HepG2 (cell line): ENCODE data around the gene RCAN2. TPM values are rescaled to one million over a fixed set of nuclear protein-coding genes. Genes with fewer than 3 reads are reported as not detected.

Experiments used
- ATAC-seq: fragments of 200-7000 bp; cut with Tn5 transposase; 3 replicates; pipeline ENCODE4 v1.9.1; 2020; ENCODE audit warnings: mild to moderate bottlenecking, moderate library complexity
- BruUV-seq: library from RNA; stranded (reverse); fragments of 400-500 nt; replicated peaks from 2 replicates; lab custom pipeline; 2021; lab: Mats Ljungman, UMichigan
- CTCF ChIA-PET: fragments of 300-600 bp; formaldehyde crosslinking; extraction: SDS; loops from one replicate; lab custom pipeline; 2021; ENCODE audit warnings: low total read pairs, inconsistent platforms, low intra/inter-chr PET ratio; lab: Yijun Ruan, JAX
- POLR2A ChIA-PET: fragments of 350-600 bp; sonication (Branson Sonifier 250); formaldehyde crosslinking; loops from one replicate; lab custom pipeline; 2020; ENCODE audit warnings: antibody characterized with exemption, inconsistent platforms; lab: Yijun Ruan, JAX
- DNase-seq: peaks from one replicate; pipeline ENCODE4 v3.0.0-alpha.2; 2015; ENCODE audit warnings: low spot score
- FAIRE-seq: peaks from 3 replicates; lab custom pipeline; 2011; peaks lifted over from hg19 to GRCh38; lab: Jason Lieb, UNC
- H2AFZ ChIP-seq: one replicate; pipeline ENCODE4 v1.6.1; 2011; ENCODE audit warnings: low read length, inconsistent platforms
- H3K27ac ChIP-seq: fragments of 300-600 bp; 3 replicates; pipeline ENCODE4 v1.8.0; 2011; ENCODE audit warnings: mixed run types, mild to moderate bottlenecking, mixed read lengths, low read length, inconsistent platforms; ENCODE audit not compliant: insufficient read depth; ENCODE audit errors: extremely low read length
- H3K27me3 ChIP-seq, 2 experiments: fragments of 200-600 bp in 1 of 2; 2 replicates in 1 of 2; 3 replicates in 1 of 2; pipeline versions ENCODE4 v1.6.0 to v1.8.0; 2011; ENCODE audit warnings: low read length in 2 of 2, mild to moderate bottlenecking in 2 of 2, moderate library complexity in 2 of 2, inconsistent platforms in 1 of 2; ENCODE audit not compliant: insufficient read depth in 2 of 2, control insufficient read depth in 1 of 2
- H3K36me3 ChIP-seq, 2 experiments: fragments of 200-600 bp in 1 of 2; replicated peaks in 1 of 2; 2 replicates in 1 of 2; 3 replicates in 1 of 2; pipeline versions ENCODE4 v1.5.1 to v1.8.0; 2011; ENCODE audit warnings: low read length in 2 of 2, inconsistent platforms in 1 of 2; ENCODE audit not compliant: insufficient read depth in 2 of 2, control insufficient read depth in 1 of 2
- H3K4me1 ChIP-seq: 2 replicates; pipeline ENCODE4 v1.5.1; 2012; ENCODE audit warnings: low read length, inconsistent platforms; ENCODE audit not compliant: insufficient read depth
- H3K4me2 ChIP-seq: 2 replicates; pipeline ENCODE4 v1.6.0; 2011; ENCODE audit warnings: low read depth, low read length, inconsistent platforms
- H3K4me3 ChIP-seq, 3 experiments: fragments of 200-600 bp in 1 of 3; sonication (generic), shearing (Covaris generic) in 1 of 3; replicated peaks in 1 of 3; 2 replicates each; pipeline ENCODE4 v1.5.1; 2011 to 2016; ENCODE audit warnings: low read length in 3 of 3, inconsistent platforms in 2 of 3, low read depth in 2 of 3, mild to moderate bottlenecking in 2 of 3, control low read depth in 1 of 3, mixed read lengths in 1 of 3; ENCODE audit not compliant: insufficient read depth in 1 of 3
- H3K79me2 ChIP-seq: one replicate; pipeline ENCODE4 v1.6.1; 2011; ENCODE audit warnings: low read length, inconsistent platforms; ENCODE audit not compliant: insufficient read depth
- H3K9ac ChIP-seq: 2 replicates; pipeline ENCODE4 v1.6.0; 2011; ENCODE audit warnings: mild to moderate bottlenecking, low read depth, low read length, inconsistent platforms; ENCODE audit not compliant: insufficient read depth
- H3K9me3 ChIP-seq: 2 replicates; pipeline ENCODE4 v1.5.1; 2012; ENCODE audit warnings: mild to moderate bottlenecking, low read length
- H4K20me1 ChIP-seq: 2 replicates; pipeline ENCODE4 v1.6.0; 2011; ENCODE audit warnings: inconsistent platforms, mild to moderate bottlenecking, low read length, moderate library complexity; ENCODE audit not compliant: insufficient read depth
- MAZ ChIP-seq, 2 experiments: sonication (generic) in 1 of 2; formaldehyde crosslinking in 1 of 2; IDR thresholded peaks; 2 replicates each; pipeline versions ENCODE4 v1.5.0 to v1.6.1; 2012 to 2020; ENCODE audit warnings: low read depth in 2 of 2, mild to moderate bottlenecking in 2 of 2, borderline replicate concordance in 1 of 2, improper control_type of control experiment in 1 of 2, low read length in 1 of 2, missing genetic modification reagents in 1 of 2, moderate library complexity in 1 of 2
- MEIS1 ChIP-seq: sonication (generic); formaldehyde crosslinking; IDR thresholded peaks from 2 replicates; pipeline ENCODE4 v1.9.0; 2021; ENCODE audit warnings: mild to moderate bottlenecking, missing genetic modification reagents, moderate library complexity, borderline replicate concordance
- MLLT10 ChIP-seq: sonication (generic); formaldehyde crosslinking; IDR thresholded peaks from 2 replicates; pipeline ENCODE4 v1.4.0; 2020; ENCODE audit warnings: missing genetic modification reagents
- PAWR ChIP-seq: sonication (generic); formaldehyde crosslinking; IDR thresholded peaks from 2 replicates; pipeline ENCODE4 v1.4.0; 2020; ENCODE audit warnings: missing genetic modification reagents, mild to moderate bottlenecking, borderline replicate concordance
- ZNF253 ChIP-seq: sonication (generic); formaldehyde crosslinking; IDR thresholded peaks from 2 replicates; pipeline ENCODE4 v1.8.0; 2022; ENCODE audit warnings: mild to moderate bottlenecking, missing genetic modification reagents, borderline replicate concordance
- ZNF33B ChIP-seq: sonication (generic); formaldehyde crosslinking; IDR thresholded peaks from 2 replicates; pipeline ENCODE4 v1.5.1; 2020; ENCODE audit warnings: mild to moderate bottlenecking, missing genetic modification reagents
- WGBS: methylation state at CpG from one replicate; pipeline ENCODE4 v1.1.6; 2017; ENCODE audit warnings: low lambda C conversion rate; 5-methylcytosine and 5-hydroxymethylcytosine counted together
- in situ Hi-C: cut with HindIII; loops from 2 replicates; pipeline ENCODE4 v1.10.0; 2017; ENCODE audit warnings: low pct_unique_long_range_greater_than_20kb; ENCODE audit not compliant: extremely low pct_ligation_motif_present
- intact Hi-C: fragments of 100-400 bp; cut with micrococcal nuclease; formaldehyde crosslinking; loops from one replicate; pipeline ENCODE4 v1.10.0; 2022; ENCODE audit not compliant: unreplicated experiment
- polyA plus RNA-seq, 8 experiments: library from polyadenylated mRNA; depleted of rRNA in 3 of 8; stranded (reverse) in 7 of 8; unstranded in 1 of 8; fragments of >200 nt; fragmentation: Illumina TruSeq in 4 of 8; extraction: Trizol in 4 of 8; gene quantifications; 2 replicates each; pipeline versions ENCODE4 v1.2.1 to v1.2.3, GENCODE V29; 2011 to 2016; ENCODE audit warnings: low read depth in 4 of 8, missing spikeins in 1 of 8, mixed read lengths in 1 of 8; ENCODE audit not compliant: insufficient read depth in 1 of 8
- total RNA-seq, 5 experiments: library from RNA; depleted of rRNA; stranded (reverse); fragments of >200 nt; fragmentation: Illumina TruSeq; extraction: Trizol; gene quantifications; 2 replicates each; pipeline ENCODE4 v1.2.3, GENCODE V29; 2016; ENCODE audit warnings: low read depth in 1 of 5
- TF ChIP-seq, protein P1 (sequence below): sonication (generic); formaldehyde crosslinking; conservative IDR thresholded peaks from 2 replicates; pipeline ENCODE4 v1.4.0; 2020; ENCODE audit warnings: missing genetic modification reagents
- TF ChIP-seq, protein P2 (sequence below): sonication (generic); formaldehyde crosslinking; IDR thresholded peaks from 2 replicates; pipeline ENCODE4 v1.4.0; 2020; ENCODE audit warnings: low read depth, mild to moderate bottlenecking, missing genetic modification reagents

Gene RCAN2
- total and polyA plus RNA-seq, 2 of the 13 experiments (the other 11 are each of a cell fraction or from before 2014, with no cell fraction given), result not detected

DNA sequence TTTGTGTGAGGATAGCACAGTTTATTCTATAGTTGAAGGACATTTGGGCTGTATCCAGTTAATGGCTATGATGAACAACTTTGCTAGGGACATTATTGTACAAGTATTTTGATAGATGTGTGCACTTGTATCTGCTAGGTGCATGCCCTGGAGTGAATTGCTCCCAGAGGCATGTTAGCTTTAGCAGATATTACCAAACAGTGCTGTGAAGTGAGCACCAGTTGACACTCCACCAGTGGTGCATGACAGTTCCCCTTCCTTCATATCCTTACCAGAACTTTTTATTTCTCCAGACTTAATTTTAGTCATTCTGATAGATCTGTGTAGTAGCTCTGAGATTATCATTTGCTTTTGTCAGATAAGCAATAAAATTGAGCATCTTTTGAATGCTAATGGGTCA lies 271.6 kb downstream of the RCAN2 start (continued):
- no peak for TF ChIP-seq MAZ (IDR thresholded peaks at IDR 0.05; ENCODE audit: borderline replicate concordance, low read depth, low read length)
- TF ChIP-seq MAZ (CRISPR knock-in tag; IDR thresholded peaks at IDR 0.05; ENCODE audit: low read depth), result no peak
- TF ChIP-seq MLLT10, result no peak
- TF ChIP-seq, protein P1, sequence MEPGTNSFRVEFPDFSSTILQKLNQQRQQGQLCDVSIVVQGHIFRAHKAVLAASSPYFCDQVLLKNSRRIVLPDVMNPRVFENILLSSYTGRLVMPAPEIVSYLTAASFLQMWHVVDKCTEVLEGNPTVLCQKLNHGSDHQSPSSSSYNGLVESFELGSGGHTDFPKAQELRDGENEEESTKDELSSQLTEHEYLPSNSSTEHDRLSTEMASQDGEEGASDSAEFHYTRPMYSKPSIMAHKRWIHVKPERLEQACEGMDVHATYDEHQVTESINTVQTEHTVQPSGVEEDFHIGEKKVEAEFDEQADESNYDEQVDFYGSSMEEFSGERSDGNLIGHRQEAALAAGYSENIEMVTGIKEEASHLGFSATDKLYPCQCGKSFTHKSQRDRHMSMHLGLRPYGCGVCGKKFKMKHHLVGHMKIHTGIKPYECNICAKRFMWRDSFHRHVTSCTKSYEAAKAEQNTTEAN (CRISPR knock-in tag), result no peak
- TF ChIP-seq, all 625 proteins: peak for 0

DNA sequence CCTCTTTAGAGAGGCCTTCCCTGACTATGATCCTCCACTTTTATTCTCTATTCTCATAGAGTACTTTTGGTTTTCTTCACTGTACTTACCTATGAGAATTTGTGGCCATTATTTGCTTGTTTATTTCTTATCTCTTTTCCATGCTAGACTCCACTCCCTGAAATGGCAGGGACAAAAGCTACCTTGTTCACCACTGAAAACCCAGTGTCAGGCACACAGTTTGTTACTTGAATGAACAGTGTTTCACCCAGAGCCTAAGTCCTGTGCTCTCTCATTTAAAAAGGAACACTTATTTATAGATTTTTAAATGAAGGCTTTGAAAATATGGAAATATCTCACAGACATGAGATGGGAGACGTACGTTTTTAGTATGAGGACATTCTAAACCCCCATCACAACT lies 272.8 kb downstream of the RCAN2 start:
- WGBS, result 2% methylated on average over 2 of the region's 2 CpGs
- H3K4me2 ChIP-seq, result no peak overlapping the region
- BruUV-seq, result no TSS peak
- intact Hi-C loops (no loop called here), in situ Hi-C loops (loop anchor here (10.0 to 25.0 kb wide), 2 partner anchors 416 to 769 kb away; no protein-coding TSS in a partner anchor)
- no peak for DNase-seq
- CTCF ChIA-PET, result no interaction called here
- H3K36me3 ChIP-seq, result no peaks in the 10 kb centered on the region
- no peak overlapping the region for H3K4me3 ChIP-seq
- no peaks in the 10 kb centered on the region for H3K27me3 ChIP-seq
- no peak overlapping the region for H3K9ac ChIP-seq
- no peak for TF ChIP-seq ZNF33B (CRISPR knock-in tag)
- TF ChIP-seq MEIS1 (CRISPR knock-in tag), result no peak
- no peak for TF ChIP-seq ZNF253 (CRISPR knock-in tag)
- TF ChIP-seq, protein P2, sequence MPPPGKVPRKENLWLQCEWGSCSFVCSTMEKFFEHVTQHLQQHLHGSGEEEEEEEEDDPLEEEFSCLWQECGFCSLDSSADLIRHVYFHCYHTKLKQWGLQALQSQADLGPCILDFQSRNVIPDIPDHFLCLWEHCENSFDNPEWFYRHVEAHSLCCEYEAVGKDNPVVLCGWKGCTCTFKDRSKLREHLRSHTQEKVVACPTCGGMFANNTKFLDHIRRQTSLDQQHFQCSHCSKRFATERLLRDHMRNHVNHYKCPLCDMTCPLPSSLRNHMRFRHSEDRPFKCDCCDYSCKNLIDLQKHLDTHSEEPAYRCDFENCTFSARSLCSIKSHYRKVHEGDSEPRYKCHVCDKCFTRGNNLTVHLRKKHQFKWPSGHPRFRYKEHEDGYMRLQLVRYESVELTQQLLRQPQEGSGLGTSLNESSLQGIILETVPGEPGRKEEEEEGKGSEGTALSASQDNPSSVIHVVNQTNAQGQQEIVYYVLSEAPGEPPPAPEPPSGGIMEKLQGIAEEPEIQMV (CRISPR knock-in tag), result no peak
- TF ChIP-seq PAWR (CRISPR knock-in tag), result no peak
- no peak for FAIRE-seq
- no peaks in the 10 kb centered on the region for H3K79me2 ChIP-seq
- no peak for ATAC-seq
- H3K27ac ChIP-seq, result no peak overlapping the region
- no peaks in the 10 kb centered on the region for H3K4me1 ChIP-seq
- no peak overlapping the region for H2AFZ ChIP-seq
- no peaks in the 10 kb centered on the region for H3K9me3 ChIP-seq
- H4K20me1 ChIP-seq, result no peaks in the 10 kb centered on the region
- POLR2A ChIA-PET, result no interaction called here
